ENCODE results near the gene SLAIN1.

Gene SLAIN1

GRCh38 chr13:77811381-77811780 lies 113.9 kb downstream of the SLAIN1 start:
- Mint-ChIP-seq H3K9me3 (ENCODE audit: low read depth) (no peaks in the 10 kb centered on the region), H3K27ac (no peak overlapping the region), H3K4me3 (no peak overlapping the region), H3K36me3 (no peaks in the 10 kb centered on the region), H3K4me1 (ENCODE audit: low read depth) (no peaks in the 10 kb centered on the region), H3K27me3 (peaks cover 6% of the 10 kb centered on the region)

GRCh38 chr13:77811981-77812380 lies 114.5 kb downstream of the SLAIN1 start:
- H3K9me3 Mint-ChIP-seq (ENCODE audit: low read depth): no peaks in the 10 kb centered on the region
- H3K4me1 Mint-ChIP-seq (ENCODE audit: low read depth): no peaks in the 10 kb centered on the region
- H3K27ac Mint-ChIP-seq: no peak overlapping the region
- no peaks in the 10 kb centered on the region for H3K36me3 Mint-ChIP-seq
- H3K4me3 Mint-ChIP-seq: no peak overlapping the region
- H3K27me3 Mint-ChIP-seq: peaks cover 6% of the 10 kb centered on the region

Data from activated naive CD8-positive, alpha-beta T cell (primary cell).